ENCODE results near the gene NTN5.

- TF ChIP-seq POLR2A (IDR thresholded peaks at IDR 0.05) (no peak), CTCF (IDR thresholded peaks at IDR 0.05) (no peak)
Observed at GRCh38 chr19:48663667-48664066, 9.2 kb downstream of the NTN5 start.

Measured in lower leg skin (tissue), 3 donors.